Central memory CD8-positive, alpha-beta T cell (primary cell): ENCODE measurements around the gene FECH.

Experiments
- ATAC-seq: fragments of 150-1000 bp; cut with Tn5 transposase; replicated peaks from 2 replicates; pipeline ENCODE4 v1.10.0; 2022; ENCODE audit warnings: mild to moderate bottlenecking, moderate FRiP score, moderate number of reproducible peaks; ENCODE audit not compliant: poor library complexity, severe bottlenecking; ENCODE audit errors: extremely low read depth
- DNase-seq, 2 donors: peaks; one replicate each; pipeline ENCODE4 v3.0.0; 2021; ENCODE audit warnings: low spot score in 2 of 2
- H3K27ac Mint-ChIP-seq: one replicate; pipeline ENCODE4 v1.8.0; 2022; ENCODE audit warnings: low read depth, mild to moderate bottlenecking, moderate library complexity, mixed read lengths
- H3K27me3 Mint-ChIP-seq: one replicate; pipeline ENCODE4 v1.8.0; 2022; ENCODE audit warnings: mixed read lengths
- H3K36me3 Mint-ChIP-seq: one replicate; pipeline ENCODE4 v1.8.0; 2022; ENCODE audit warnings: mild to moderate bottlenecking, moderate library complexity, mixed read lengths; ENCODE audit not compliant: insufficient read depth
- H3K4me1 Mint-ChIP-seq: one replicate; pipeline ENCODE4 v1.8.0; 2022; ENCODE audit warnings: mixed read lengths
- H3K4me3 Mint-ChIP-seq: one replicate; pipeline ENCODE4 v1.8.0; 2022; ENCODE audit warnings: mild to moderate bottlenecking, moderate library complexity, mixed read lengths
- H3K9me3 Mint-ChIP-seq: one replicate; pipeline ENCODE4 v1.8.0; 2022; ENCODE audit warnings: mixed read lengths

The FECH gene

GRCh38 chr18:57574866-57575265 lies 11.6 kb downstream of the FECH start:
- H3K4me3 Mint-ChIP-seq: no peak overlapping the region
- DNase-seq: no peak
- no peaks in the 10 kb centered on the region for H3K9me3 Mint-ChIP-seq
- peaks cover 5% of the 10 kb centered on the region for H3K4me1 Mint-ChIP-seq
- H3K27me3 Mint-ChIP-seq: no peaks in the 10 kb centered on the region
- H3K36me3 Mint-ChIP-seq: peaks cover 31% of the 10 kb centered on the region
- no peak for ATAC-seq
- H3K27ac Mint-ChIP-seq: no peak overlapping the region

GRCh38 chr18:57570162-57570561 lies 16.3 kb downstream of the FECH start:
- peaks cover 31% of the 10 kb centered on the region for H3K36me3 Mint-ChIP-seq
- H3K27me3 Mint-ChIP-seq: no peaks in the 10 kb centered on the region
- no peak overlapping the region for H3K27ac Mint-ChIP-seq
- H3K4me3 Mint-ChIP-seq: no peak overlapping the region
- H3K4me1 Mint-ChIP-seq: no peaks in the 10 kb centered on the region
- ATAC-seq (no peak), DNase-seq (no peak)
- H3K9me3 Mint-ChIP-seq: no peaks in the 10 kb centered on the region

- ATAC-seq (no peak), DNase-seq (no peak)
- H3K27me3 Mint-ChIP-seq: no peaks in the 10 kb centered on the region
- no peaks in the 10 kb centered on the region for H3K9me3 Mint-ChIP-seq
- H3K4me3 Mint-ChIP-seq: no peak overlapping the region
- no peak overlapping the region for H3K27ac Mint-ChIP-seq
- H3K36me3 Mint-ChIP-seq: peaks cover 31% of the 10 kb centered on the region
- H3K4me1 Mint-ChIP-seq: no peaks in the 10 kb centered on the region
Measured at GRCh38 chr18:57569133-57569532, 17.4 kb downstream of the FECH start.

- DNase-seq: no peak
- H3K36me3 Mint-ChIP-seq: peaks cover 19% of the 10 kb centered on the region
- H3K4me3 Mint-ChIP-seq: no peak overlapping the region
- no peak for ATAC-seq
- H3K27ac Mint-ChIP-seq: no peak overlapping the region
- H3K4me1 Mint-ChIP-seq: peaks cover 6% of the 10 kb centered on the region
- H3K9me3 Mint-ChIP-seq: no peaks in the 10 kb centered on the region
- H3K27me3 Mint-ChIP-seq: no peaks in the 10 kb centered on the region
Measured at GRCh38 chr18:57561728-57562423, 24.6 kb downstream of the FECH start.

GRCh38 chr18:57561261-57561660 lies 25.2 kb downstream of the FECH start:
- DNase-seq (no peak), ATAC-seq (no peak)
- Mint-ChIP-seq H3K9me3 (no peaks in the 10 kb centered on the region), H3K4me3 (no peak overlapping the region), H3K27ac (no peak overlapping the region), H3K27me3 (no peaks in the 10 kb centered on the region), H3K4me1 (peaks cover 6% of the 10 kb centered on the region), H3K36me3 (peaks cover 18% of the 10 kb centered on the region)

- DNase-seq (no peak), ATAC-seq (no peak)
- Mint-ChIP-seq H3K9me3 (no peaks in the 10 kb centered on the region), H3K4me3 (no peak overlapping the region), H3K36me3 (peaks cover 18% of the 10 kb centered on the region), H3K27me3 (no peaks in the 10 kb centered on the region), H3K27ac (no peak overlapping the region), H3K4me1 (peaks cover 6% of the 10 kb centered on the region)
Measured at GRCh38 chr18:57559314-57559713, 27.2 kb downstream of the FECH start.

GRCh38 chr18:57555134-57555533 lies 31.4 kb downstream of the FECH start:
- DNase-seq (no peak), ATAC-seq (no peak)
- Mint-ChIP-seq H3K36me3 (peaks cover 21% of the 10 kb centered on the region), H3K4me1 (no peaks in the 10 kb centered on the region), H3K9me3 (no peaks in the 10 kb centered on the region), H3K27me3 (no peaks in the 10 kb centered on the region), H3K27ac (no peak overlapping the region), H3K4me3 (no peak overlapping the region)

GRCh38 chr18:57550510-57550909 lies 36.0 kb downstream of the FECH start:
- H3K36me3 Mint-ChIP-seq: peaks cover 13% of the 10 kb centered on the region
- DNase-seq: no peak

GRCh38 chr18:57547260-57547659 lies 39.2 kb downstream of the FECH start:
- ATAC-seq (no peak), DNase-seq (no peak)
- Mint-ChIP-seq H3K36me3 (peaks cover 11% of the 10 kb centered on the region), H3K27ac (no peak overlapping the region), H3K27me3 (no peaks in the 10 kb centered on the region), H3K9me3 (no peaks in the 10 kb centered on the region), H3K4me3 (no peak overlapping the region), H3K4me1 (no peaks in the 10 kb centered on the region)

More at GRCh38 chr18:57550510-57550909, 36.0 kb downstream of the FECH start:
- H3K9me3 Mint-ChIP-seq: no peaks in the 10 kb centered on the region
- H3K27me3 Mint-ChIP-seq: no peaks in the 10 kb centered on the region
- no peak for ATAC-seq
- H3K27ac Mint-ChIP-seq: no peak overlapping the region
- no peak overlapping the region for H3K4me3 Mint-ChIP-seq
- no peaks in the 10 kb centered on the region for H3K4me1 Mint-ChIP-seq

GRCh38 chr18:57544936-57545660 lies 41.4 kb downstream of the FECH start:
- Mint-ChIP-seq H3K27me3 (no peaks in the 10 kb centered on the region), H3K4me3 (no peak overlapping the region), H3K36me3 (peaks cover 2% of the 10 kb centered on the region), H3K9me3 (no peaks in the 10 kb centered on the region), H3K4me1 (no peaks in the 10 kb centered on the region), H3K27ac (no peak overlapping the region)
- ATAC-seq (no peak), DNase-seq (no peak)

GRCh38 chr18:57543560-57543959 lies 42.9 kb downstream of the FECH start:
- no peak overlapping the region for H3K27ac Mint-ChIP-seq
- no peaks in the 10 kb centered on the region for H3K27me3 Mint-ChIP-seq
- H3K4me1 Mint-ChIP-seq: no peaks in the 10 kb centered on the region
- peaks cover 1% of the 10 kb centered on the region for H3K36me3 Mint-ChIP-seq
- H3K4me3 Mint-ChIP-seq: no peak overlapping the region
- H3K9me3 Mint-ChIP-seq: no peaks in the 10 kb centered on the region
- no peak for DNase-seq
- ATAC-seq: no peak

- Mint-ChIP-seq H3K4me1 (no peaks in the 10 kb centered on the region), H3K9me3 (no peaks in the 10 kb centered on the region), H3K27me3 (no peaks in the 10 kb centered on the region), H3K36me3 (no peaks in the 10 kb centered on the region), H3K27ac (no peak overlapping the region), H3K4me3 (no peak overlapping the region)
- no peak for ATAC-seq
- no peak for DNase-seq
Measured at GRCh38 chr18:57542812-57543427, 43.6 kb downstream of the FECH start.

GRCh38 chr18:57542126-57542525 lies 44.4 kb downstream of the FECH start:
- no peak for DNase-seq

More at GRCh38 chr18:57542126-57542525, 44.4 kb downstream of the FECH start:
- Mint-ChIP-seq H3K4me3 (no peak overlapping the region), H3K27ac (no peak overlapping the region), H3K4me1 (no peaks in the 10 kb centered on the region), H3K36me3 (no peaks in the 10 kb centered on the region), H3K27me3 (no peaks in the 10 kb centered on the region), H3K9me3 (no peaks in the 10 kb centered on the region)
- ATAC-seq: no peak
